HepG2 (cell line): ENCODE measurements around the gene MEX3D. TPM values are rescaled to one million over a fixed set of nuclear protein-coding genes. Genes with fewer than 3 reads are reported as not detected.

Source experiments
- ADNP ChIP-seq: sonication (generic); formaldehyde crosslinking; IDR thresholded peaks from 2 replicates; pipeline ENCODE4 v1.4.0; 2020; ENCODE audit warnings: missing genetic modification reagents
- ARNT2 ChIP-seq: sonication (generic); formaldehyde crosslinking; IDR thresholded peaks from 2 replicates; pipeline ENCODE4 v1.8.0; 2022; ENCODE audit warnings: mild to moderate bottlenecking, low read depth, missing genetic modification reagents, moderate library complexity
- CBX5 ChIP-seq: sonication (generic); formaldehyde crosslinking; IDR thresholded peaks from 2 replicates; pipeline ENCODE4 v1.4.0; 2020; ENCODE audit warnings: missing genetic modification reagents, borderline replicate concordance
- CHD4 ChIP-seq: fragments of 200-600 bp; sonication (generic); IDR thresholded peaks from 2 replicates; pipeline ENCODE4 v1.7.0; 2017; ENCODE audit warnings: mild to moderate bottlenecking, low read length, borderline replicate concordance
- HDAC1 ChIP-seq: sonication (generic); formaldehyde crosslinking; IDR thresholded peaks from 2 replicates; pipeline ENCODE4 v1.5.1; 2020; ENCODE audit warnings: mild to moderate bottlenecking, missing genetic modification reagents
- HDAC2 ChIP-seq: sonication (generic); formaldehyde crosslinking; IDR thresholded peaks from 2 replicates; pipeline ENCODE4 v1.4.0; 2020; ENCODE audit warnings: missing genetic modification reagents
- PHF20 ChIP-seq: sonication (generic); formaldehyde crosslinking; IDR thresholded peaks from 2 replicates; pipeline ENCODE4 v1.5.0; 2020; ENCODE audit warnings: mild to moderate bottlenecking, missing genetic modification reagents
- PHF21A ChIP-seq: sonication (generic); formaldehyde crosslinking; IDR thresholded peaks from 2 replicates; pipeline ENCODE4 v1.5.0; 2020; ENCODE audit warnings: mild to moderate bottlenecking, missing genetic modification reagents
- POLR2G ChIP-seq: fragments of 200-400 bp; formaldehyde crosslinking; IDR thresholded peaks from 2 replicates; pipeline ENCODE4 v1.6.1; 2018; ENCODE audit warnings: mild to moderate bottlenecking, low read depth, low read length, moderate library complexity
- THAP11 ChIP-seq: IDR thresholded peaks from 2 replicates; pipeline ENCODE4 v1.6.1; 2016; ENCODE audit warnings: missing biosample characterization, missing genetic modification reagents
- YY1 ChIP-seq: IDR thresholded peaks from 2 replicates; pipeline ENCODE4 v1.6.1; 2011; ENCODE audit warnings: low read length, low read depth, moderate library complexity, mild to moderate bottlenecking; ENCODE audit not compliant: insufficient read depth, insufficient replicate concordance
- ZBTB7A ChIP-seq: sonication (generic); formaldehyde crosslinking; IDR thresholded peaks from 2 replicates; pipeline ENCODE4 v1.8.0; 2022; ENCODE audit warnings: mild to moderate bottlenecking, missing genetic modification reagents
- ZNF142 ChIP-seq: sonication (generic); formaldehyde crosslinking; IDR thresholded peaks from 2 replicates; pipeline ENCODE4 v1.4.0; 2020; ENCODE audit warnings: missing genetic modification reagents
- ZNF280D ChIP-seq: sonication (generic); formaldehyde crosslinking; IDR thresholded peaks from 2 replicates; pipeline ENCODE4 v1.5.1; 2020; ENCODE audit warnings: mild to moderate bottlenecking, missing genetic modification reagents
- ZNF639 ChIP-seq: conservative IDR thresholded peaks from 2 replicates; pipeline ENCODE4 v1.6.1; 2018; ENCODE audit warnings: missing genetic modification reagents
- ZNF768 ChIP-seq: sonication (generic); formaldehyde crosslinking; IDR thresholded peaks from 2 replicates; pipeline ENCODE4 v1.4.0; 2020; ENCODE audit warnings: missing genetic modification reagents
- ZZZ3 ChIP-seq: sonication (generic); formaldehyde crosslinking; IDR thresholded peaks from 2 replicates; pipeline ENCODE4 v1.4.0; 2020; ENCODE audit warnings: missing genetic modification reagents, mild to moderate bottlenecking, borderline replicate concordance
- polyA plus RNA-seq, 8 experiments: library from polyadenylated mRNA; depleted of rRNA in 3 of 8; stranded (reverse) in 7 of 8; unstranded in 1 of 8; fragments of >200 nt; fragmentation: Illumina TruSeq in 4 of 8; extraction: Trizol in 4 of 8; gene quantifications; 2 replicates each; pipeline versions ENCODE4 v1.2.1 to v1.2.3, GENCODE V29; 2011 to 2016; ENCODE audit warnings: low read depth in 4 of 8, missing spikeins in 1 of 8, mixed read lengths in 1 of 8; ENCODE audit not compliant: insufficient read depth in 1 of 8
- total RNA-seq, 5 experiments: library from RNA; depleted of rRNA; stranded (reverse); fragments of >200 nt; fragmentation: Illumina TruSeq; extraction: Trizol; gene quantifications; 2 replicates each; pipeline ENCODE4 v1.2.3, GENCODE V29; 2016; ENCODE audit warnings: low read depth in 1 of 5

Gene MEX3D
- total and polyA plus RNA-seq, 2 of the 13 experiments (the other 11 are each of a cell fraction or from before 2014, with no cell fraction given), result 3.6 to 17.1 TPM

GRCh38 chr19:1512671-1513498 lies 55.2 kb downstream of the MEX3D start, which contains the start of gene ADAMTSL5 (continued):
- TF ChIP-seq ZNF280D (CRISPR knock-in tag) (peak; percentile 75; the same call in 1 of the 2 replicates), PHF20 (CRISPR knock-in tag) (peak; percentile 15; the same call in 1 of the 2 replicates), POLR2G (peak; percentile 76), ZBTB7A (CRISPR knock-in tag) (0 out of 2 replicates have a peak, but pooled peaks have one; percentile 31), HDAC1 (CRISPR knock-in tag) (peak; percentile 74), THAP11 (CRISPR knock-in tag) (peak; percentile 55), PHF21A (CRISPR knock-in tag) (peak; percentile 51; the same call in 1 of the 2 replicates), ZNF768 (CRISPR knock-in tag) (peak; percentile 83; the same call in 1 of the 2 replicates), CHD4 (peak; percentile 94), ARNT2 (peak; percentile 56; the same call in 1 of the 2 replicates), ZZZ3 (CRISPR knock-in tag) (no peak), ZNF142 (0 out of 2 replicates have a peak, but pooled peaks have one; percentile 36), ADNP (peak; percentile 94), HDAC2 (CRISPR knock-in tag) (peak; percentile 49; the same call in 1 of the 2 replicates), CBX5 (CRISPR knock-in tag) (peak; percentile 59; the same call in 1 of the 2 replicates), YY1 (peak; percentile 32), ZNF639 (CRISPR knock-in tag) (0 out of 2 replicates have a peak, but pooled peaks have one; percentile 39)
